WERI-Rb-1 (cell line): ENCODE results near the gene MTF1.

Experiments
- DNase-seq: peaks from one replicate; pipeline ENCODE4 v3.0.0-alpha.2; 2020
- H3K27ac ChIP-seq: fragments of 250-450 bp; sonication (Bioruptor Pico); 2 replicates; pipeline ENCODE4 v1.5.1; 2020; ENCODE audit warnings: mild to moderate bottlenecking, moderate library complexity
- H3K27me3 ChIP-seq: fragments of 250-450 bp; sonication (Bioruptor Pico); 2 replicates; pipeline ENCODE4 v1.5.1; 2021; ENCODE audit warnings: mild to moderate bottlenecking, low read depth, moderate library complexity; ENCODE audit not compliant: insufficient read depth, severe bottlenecking
- H3K36me3 ChIP-seq: fragments of 250-450 bp; sonication (Bioruptor Pico); 2 replicates; pipeline ENCODE4 v1.5.1; 2020; ENCODE audit warnings: mild to moderate bottlenecking, moderate library complexity
- H3K4me3 ChIP-seq: 2 replicates; pipeline ENCODE4 v1.5.1; 2011; ENCODE audit warnings: low read depth, mild to moderate bottlenecking, control low read depth, low read length
- H3K9me3 ChIP-seq: fragments of 250-450 bp; sonication (Bioruptor Pico); 2 replicates; pipeline ENCODE4 v1.5.1; 2021; ENCODE audit warnings: mild to moderate bottlenecking, moderate library complexity; ENCODE audit not compliant: severe bottlenecking
- TF ChIP-seq, protein P1 (sequence below): IDR thresholded peaks from 2 replicates; pipeline ENCODE4 v1.5.1; 2011; ENCODE audit warnings: low read depth, mild to moderate bottlenecking, control low read depth, inconsistent platforms, low read length

The MTF1 gene

DNA sequence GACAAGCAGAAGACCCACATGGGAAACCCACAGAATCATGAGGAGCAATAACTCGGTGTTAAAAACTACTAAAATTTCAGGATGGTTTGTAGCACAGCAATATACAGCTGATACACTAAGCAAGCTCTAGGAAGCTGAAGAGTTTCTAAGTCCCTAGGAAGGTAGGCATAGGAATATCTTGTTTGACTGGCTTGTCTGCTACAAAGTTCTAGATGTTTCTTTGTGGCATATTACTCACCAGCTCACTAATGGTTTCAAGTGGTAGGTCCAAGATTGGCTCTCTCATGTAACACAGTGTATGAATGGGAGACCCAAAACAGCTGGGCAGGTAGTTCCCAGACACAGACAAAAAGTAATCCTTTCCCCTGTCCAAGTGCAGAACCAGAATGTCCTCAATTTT, 13.3 kb upstream of the MTF1 start:
- H3K9me3 ChIP-seq: no peaks in the 10 kb centered on the region
- peaks cover 63% of the 10 kb centered on the region for H3K36me3 ChIP-seq
- no peaks in the 10 kb centered on the region for H3K27me3 ChIP-seq
- TF ChIP-seq, protein P1, sequence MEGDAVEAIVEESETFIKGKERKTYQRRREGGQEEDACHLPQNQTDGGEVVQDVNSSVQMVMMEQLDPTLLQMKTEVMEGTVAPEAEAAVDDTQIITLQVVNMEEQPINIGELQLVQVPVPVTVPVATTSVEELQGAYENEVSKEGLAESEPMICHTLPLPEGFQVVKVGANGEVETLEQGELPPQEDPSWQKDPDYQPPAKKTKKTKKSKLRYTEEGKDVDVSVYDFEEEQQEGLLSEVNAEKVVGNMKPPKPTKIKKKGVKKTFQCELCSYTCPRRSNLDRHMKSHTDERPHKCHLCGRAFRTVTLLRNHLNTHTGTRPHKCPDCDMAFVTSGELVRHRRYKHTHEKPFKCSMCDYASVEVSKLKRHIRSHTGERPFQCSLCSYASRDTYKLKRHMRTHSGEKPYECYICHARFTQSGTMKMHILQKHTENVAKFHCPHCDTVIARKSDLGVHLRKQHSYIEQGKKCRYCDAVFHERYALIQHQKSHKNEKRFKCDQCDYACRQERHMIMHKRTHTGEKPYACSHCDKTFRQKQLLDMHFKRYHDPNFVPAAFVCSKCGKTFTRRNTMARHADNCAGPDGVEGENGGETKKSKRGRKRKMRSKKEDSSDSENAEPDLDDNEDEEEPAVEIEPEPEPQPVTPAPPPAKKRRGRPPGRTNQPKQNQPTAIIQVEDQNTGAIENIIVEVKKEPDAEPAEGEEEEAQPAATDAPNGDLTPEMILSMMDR: no peak
- no peak overlapping the region for H3K4me3 ChIP-seq
- no peak for DNase-seq
- no peak overlapping the region for H3K27ac ChIP-seq

DNA sequence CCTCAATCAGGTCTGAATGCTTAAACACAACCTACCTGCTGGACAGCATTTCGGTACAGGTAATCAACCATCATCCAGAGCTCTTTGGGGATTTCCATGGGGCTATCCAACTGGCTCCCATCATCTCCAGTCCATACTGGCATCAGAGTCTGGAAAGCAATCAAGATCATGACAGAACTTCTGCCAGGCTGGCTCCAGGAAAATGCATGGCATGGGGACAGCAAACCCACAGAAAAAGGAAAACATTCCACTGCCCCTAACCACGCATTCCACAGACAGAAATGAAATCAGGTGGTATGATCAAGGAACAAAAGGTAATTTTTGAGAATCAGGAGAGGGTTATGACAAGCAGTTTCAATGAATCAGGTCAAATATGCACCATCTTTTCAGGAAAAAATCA, 9.1 kb upstream of the MTF1 start:
- TF ChIP-seq, protein P1: no peak
- Histone ChIP-seq H3K27ac (no peak overlapping the region), H3K9me3 (no peaks in the 10 kb centered on the region), H3K27me3 (no peaks in the 10 kb centered on the region), H3K4me3 (no peak overlapping the region), H3K36me3 (peaks cover 61% of the 10 kb centered on the region)
- DNase-seq: no peak

DNA sequence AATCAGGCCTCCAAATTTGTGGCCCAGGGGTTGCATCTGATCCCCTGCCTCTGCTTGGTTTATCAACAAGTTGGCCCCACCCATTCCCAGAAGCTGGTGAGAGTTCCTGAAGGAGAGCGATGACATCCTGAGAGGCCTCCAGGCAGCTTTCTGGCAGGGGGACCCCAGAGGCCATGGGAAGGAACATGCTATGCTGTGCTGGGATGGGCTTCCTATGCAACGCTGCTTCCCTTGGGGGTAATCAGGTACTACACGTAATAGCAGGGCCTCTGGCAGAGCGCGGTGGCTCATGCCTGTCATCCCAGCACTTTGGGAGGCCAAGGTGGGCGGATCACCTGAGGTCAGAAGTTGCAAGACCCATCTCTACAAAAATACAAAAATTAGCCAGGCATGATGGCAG, 8.4 kb upstream of the MTF1 start:
- H3K27ac ChIP-seq: no peak overlapping the region
- DNase-seq: peak; percentile 9
- H3K27me3 ChIP-seq: no peaks in the 10 kb centered on the region
- H3K36me3 ChIP-seq: peaks cover 54% of the 10 kb centered on the region
- H3K9me3 ChIP-seq: no peaks in the 10 kb centered on the region
- no peak overlapping the region for H3K4me3 ChIP-seq
- TF ChIP-seq, protein P1: no peak

DNA sequence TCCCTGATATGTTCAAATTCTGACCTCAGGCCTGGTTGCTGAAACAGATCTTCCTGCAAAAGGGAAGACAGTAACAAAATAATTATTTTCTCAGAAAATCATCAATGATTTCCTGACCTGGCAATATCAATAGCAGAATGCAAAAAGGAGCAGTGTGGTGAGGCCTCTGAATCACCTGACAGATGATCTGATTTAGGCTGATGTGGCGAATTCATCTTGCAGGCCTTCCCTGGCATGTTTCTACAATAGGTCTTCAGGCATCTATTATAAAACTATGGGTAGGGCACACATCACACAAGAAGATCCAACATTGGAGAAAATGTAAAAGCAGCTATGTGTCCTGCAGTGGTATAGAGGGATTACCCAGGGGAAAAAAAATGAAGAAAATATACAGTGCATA, 7.1 kb upstream of the MTF1 start:
- Histone ChIP-seq H3K27me3 (no peaks in the 10 kb centered on the region), H3K36me3 (peaks cover 51% of the 10 kb centered on the region), H3K27ac (no peak overlapping the region), H3K4me3 (no peak overlapping the region), H3K9me3 (no peaks in the 10 kb centered on the region)
- DNase-seq: no peak
- TF ChIP-seq, protein P1: no peak

DNA sequence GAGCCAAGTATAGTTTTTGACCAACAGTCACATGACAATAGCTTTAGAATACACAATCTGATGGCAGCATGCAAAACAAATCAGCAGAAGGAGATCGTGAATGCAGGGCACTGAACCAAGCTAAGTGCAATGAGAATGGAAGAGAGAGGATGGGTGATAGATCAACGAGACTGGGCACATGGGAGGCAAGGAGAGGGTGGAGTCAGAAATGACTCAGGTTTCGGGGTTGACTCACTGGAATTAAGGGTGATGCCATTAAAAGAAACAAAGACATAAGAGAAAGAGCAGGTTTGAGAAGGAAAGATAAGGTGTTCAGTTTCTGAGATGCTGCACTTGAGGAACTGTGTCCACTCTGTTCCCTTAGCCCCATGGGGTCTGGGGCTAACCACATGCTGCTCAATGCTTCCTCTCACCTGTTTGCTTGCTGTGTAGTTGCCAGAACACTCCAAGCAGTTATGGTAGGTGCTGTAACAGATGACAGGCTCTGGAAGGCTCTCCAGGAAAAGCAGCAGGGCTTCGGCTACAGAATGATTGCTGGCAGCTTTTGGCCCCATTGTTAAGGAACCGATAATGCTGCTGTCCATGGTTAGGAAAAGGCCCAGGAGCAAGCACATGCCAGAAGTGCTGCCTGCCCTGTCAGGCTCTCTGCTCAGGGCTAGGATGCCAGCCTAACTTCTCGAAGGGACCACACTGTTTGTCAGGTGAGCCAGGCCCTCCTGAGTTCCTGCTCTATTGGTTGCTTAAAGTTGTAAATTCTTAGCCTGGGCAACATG, 6.1 kb upstream of the MTF1 start:
- peaks cover 50% of the 10 kb centered on the region for H3K36me3 ChIP-seq
- DNase-seq: no peak
- H3K27me3 ChIP-seq: no peaks in the 10 kb centered on the region
- H3K4me3 ChIP-seq: no peak overlapping the region
- TF ChIP-seq, protein P1: no peak
- no peaks in the 10 kb centered on the region for H3K9me3 ChIP-seq
- H3K27ac ChIP-seq: no peak overlapping the region

DNA sequence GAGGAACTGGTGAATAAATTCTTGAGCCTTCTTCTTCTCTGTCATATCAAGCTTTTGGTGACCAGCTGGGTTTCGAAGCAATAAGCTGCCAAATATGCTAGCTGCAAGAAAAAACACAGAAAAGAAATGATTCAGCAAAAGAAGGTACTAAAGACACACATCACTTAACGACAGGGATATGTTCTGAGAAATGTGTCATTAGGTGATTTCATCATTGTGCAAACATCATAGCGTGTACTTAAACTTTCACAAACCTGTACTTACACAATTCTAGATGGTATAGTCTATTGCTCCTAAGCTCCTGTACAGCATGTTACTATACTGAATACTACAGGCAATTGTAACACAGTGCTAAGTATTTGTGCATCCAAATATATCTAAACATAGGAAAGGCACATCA, 2.9 kb upstream of the MTF1 start:
- no peak for DNase-seq
- TF ChIP-seq, protein P1: no peak
- no peak overlapping the region for H3K4me3 ChIP-seq
- H3K36me3 ChIP-seq: peaks cover 32% of the 10 kb centered on the region
- no peak overlapping the region for H3K27ac ChIP-seq
- H3K9me3 ChIP-seq: no peaks in the 10 kb centered on the region
- H3K27me3 ChIP-seq: no peaks in the 10 kb centered on the region
